WTC11 (cell line): Measurements from ENCODE around the gene TBC1D10B. TPM values are rescaled to one million over a fixed set of nuclear protein-coding genes. Genes with fewer than 3 reads are reported as not detected.
A peak's percentile ranks its signal among the peaks of the same experiment; 100 is the strongest.

ENCODE experiments used
- AFF4 ChIP-seq: sonication (generic); formaldehyde crosslinking; IDR thresholded peaks from 2 replicates; pipeline ENCODE4 v1.8.1; 2023; ENCODE audit warnings: mild to moderate bottlenecking, missing genetic modification reagents, borderline replicate concordance
- AR ChIP-seq: fragments of 250-450 bp; sonication (Bioruptor Pico); IDR thresholded peaks from 2 replicates; pipeline ENCODE4 v1.9.0; 2021; ENCODE audit warnings: mild to moderate bottlenecking
- ARID4B ChIP-seq: sonication (generic); formaldehyde crosslinking; IDR thresholded peaks from 2 replicates; pipeline ENCODE4 v1.8.0; 2023; ENCODE audit warnings: missing genetic modification reagents, mild to moderate bottlenecking, borderline replicate concordance
- ATF2 ChIP-seq: sonication (generic); formaldehyde crosslinking; IDR thresholded peaks from 2 replicates; pipeline ENCODE4 v1.8.1; 2022; ENCODE audit warnings: low read depth, missing genetic modification reagents, borderline replicate concordance
- ATF6 ChIP-seq: sonication (generic); formaldehyde crosslinking; IDR thresholded peaks from 2 replicates; pipeline ENCODE4 v1.8.1; 2023; ENCODE audit warnings: mild to moderate bottlenecking, missing genetic modification reagents
- CREM ChIP-seq: sonication (generic); formaldehyde crosslinking; IDR thresholded peaks from 2 replicates; pipeline ENCODE4 v1.8.1; 2022; ENCODE audit warnings: mild to moderate bottlenecking, missing genetic modification reagents, moderate library complexity
- EMX1 ChIP-seq: fragments of 250-450 bp; sonication (Bioruptor Pico); IDR thresholded peaks from 2 replicates; pipeline ENCODE4 v1.8.0; 2021; ENCODE audit warnings: mild to moderate bottlenecking
- ESRRA ChIP-seq: sonication (generic); formaldehyde crosslinking; IDR thresholded peaks from 2 replicates; pipeline ENCODE4 v1.8.1; 2022; ENCODE audit warnings: mild to moderate bottlenecking, missing genetic modification reagents, borderline replicate concordance
- FOXP1 ChIP-seq: sonication (generic); formaldehyde crosslinking; IDR thresholded peaks from 2 replicates; pipeline ENCODE4 v1.8.0; 2022; ENCODE audit warnings: missing genetic modification reagents, mild to moderate bottlenecking, moderate library complexity, borderline replicate concordance
- FOXP4 ChIP-seq: sonication (generic); formaldehyde crosslinking; IDR thresholded peaks from 2 replicates; pipeline ENCODE4 v1.8.0; 2022; ENCODE audit warnings: mild to moderate bottlenecking, missing genetic modification reagents
- GABPB1 ChIP-seq: sonication (generic); formaldehyde crosslinking; IDR thresholded peaks from 2 replicates; pipeline ENCODE4 v1.8.1; 2023; ENCODE audit warnings: mild to moderate bottlenecking, missing genetic modification reagents
- MXD4 ChIP-seq: fragments of 250-450 bp; sonication (Bioruptor Pico); IDR thresholded peaks from 2 replicates; pipeline ENCODE4 v1.8.0; 2021; ENCODE audit warnings: mild to moderate bottlenecking, moderate library complexity, borderline replicate concordance
- NFE2L1 ChIP-seq: sonication (generic); formaldehyde crosslinking; IDR thresholded peaks from 2 replicates; pipeline ENCODE4 v1.8.1; 2023; ENCODE audit warnings: missing genetic modification reagents
- RELA ChIP-seq: sonication (generic); formaldehyde crosslinking; IDR thresholded peaks from 2 replicates; pipeline ENCODE4 v1.8.1; 2022; ENCODE audit warnings: missing genetic modification reagents, mild to moderate bottlenecking, borderline replicate concordance
- SOX15 ChIP-seq: fragments of 250-450 bp; sonication (Bioruptor Pico); IDR thresholded peaks from 2 replicates; pipeline ENCODE4 v1.9.0; 2021; ENCODE audit warnings: mild to moderate bottlenecking
- TEAD1 ChIP-seq: sonication (generic); formaldehyde crosslinking; IDR thresholded peaks from 2 replicates; pipeline ENCODE4 v1.8.0; 2022; ENCODE audit warnings: mild to moderate bottlenecking, missing genetic modification reagents
- ZMAT4 ChIP-seq: fragments of 250-450 bp; sonication (Bioruptor Pico); IDR thresholded peaks from 2 replicates; pipeline ENCODE4 v1.9.0; 2021; ENCODE audit warnings: mild to moderate bottlenecking
- ZNF263 ChIP-seq: sonication (generic); formaldehyde crosslinking; IDR thresholded peaks from 2 replicates; pipeline ENCODE4 v1.8.1; 2022; ENCODE audit warnings: low read depth, mild to moderate bottlenecking, moderate library complexity, missing genetic modification reagents
- ZNF423 ChIP-seq: fragments of 250-450 bp; sonication (Bioruptor Pico); IDR thresholded peaks from 2 replicates; pipeline ENCODE4 v2.1.2; 2022; ENCODE audit warnings: mild to moderate bottlenecking, moderate library complexity
- total RNA-seq: library from RNA; stranded (reverse); gene quantifications from 3 replicates; pipeline ENCODE4 v1.2.3, GENCODE V29; 2021

Gene TBC1D10B
- total RNA-seq, 1 experiment from 2014 or later: 40.5 TPM

GRCh38 chr16:30417529-30418349 is 47.4 kb upstream of the TBC1D10B start (continued):
- TF ChIP-seq ARID4B (CRISPR knock-in tag) (peak; percentile 95), SOX15 (CRISPR knock-in tag) (no peak), TEAD1 (CRISPR knock-in tag) (peak; percentile 97), FOXP4 (peak; percentile 99), EMX1 (peak; percentile 70; the same call in 1 of the 2 replicates), FOXP1 (CRISPR knock-in tag) (peak; percentile 98), ZNF263 (CRISPR knock-in tag) (0 out of 2 replicates have a peak, but pooled peaks have one; percentile 56), RELA (CRISPR knock-in tag) (peak; percentile 98), ATF2 (peak; percentile 69), GABPB1 (CRISPR knock-in tag) (no peak), ESRRA (peak; percentile 86; the same call in 1 of the 2 replicates), CREM (CRISPR knock-in tag) (peak; percentile 65), ATF6 (CRISPR knock-in tag) (no peak), NFE2L1 (CRISPR knock-in tag) (peak; percentile 97), ZMAT4 (CRISPR knock-in tag) (no peak), AFF4 (CRISPR knock-in tag) (peak; percentile 97), AR (no peak), MXD4 (CRISPR knock-in tag) (no peak), ZNF423 (CRISPR knock-in tag) (no peak)
